Heart left ventricle (tissue), 16 donors: ENCODE data around the gene GATAD2B. TPM values are rescaled to one million over a fixed set of nuclear protein-coding genes. Genes with fewer than 3 reads are reported as not detected.

Source experiments
- ATAC-seq, 4 donors: fragments of 200-7000 bp; cut with Tn5 transposase; one replicate each; pipeline ENCODE4 v1.9.1; 2020 to 2022; ENCODE audit warnings: moderate library complexity in 4 of 4, mild to moderate bottlenecking in 3 of 4, moderate number of reproducible peaks in 1 of 4
- DNase-seq, 5 donors: peaks; one replicate each; pipeline ENCODE4 v3.0.0-alpha.2; 2020
- H3K27ac ChIP-seq, 12 donors: fragments of 200-600 bp; sonication (generic) in 4 of 12; one replicate each; pipeline versions ENCODE4 v1.5.0 to v1.8.0; 2016 to 2022; ENCODE audit warnings: mild to moderate bottlenecking in 2 of 12
- H3K27me3 ChIP-seq, 9 donors: fragments of 200-600 bp; sonication (generic) in 2 of 9; one replicate each; pipeline versions ENCODE4 v1.5.1 to v1.8.0; 2016 to 2022; ENCODE audit warnings: mild to moderate bottlenecking in 3 of 9
- H3K36me3 ChIP-seq, 9 donors: fragments of 200-600 bp; sonication (generic) in 2 of 9; one replicate each; pipeline versions ENCODE4 v1.5.0 to v1.8.0; 2018 to 2022; ENCODE audit warnings: mild to moderate bottlenecking in 2 of 9
- H3K4me1 ChIP-seq, 12 donors: fragments of 200-600 bp; sonication (generic) in 4 of 12; one replicate each; pipeline versions ENCODE4 v1.5.0 to v1.8.0; 2016 to 2022; ENCODE audit warnings: mild to moderate bottlenecking in 3 of 12
- H3K4me3 ChIP-seq, 12 donors: fragments of 200-600 bp; sonication (generic) in 4 of 12; one replicate each; pipeline versions ENCODE4 v1.5.0 to v1.8.0; 2017 to 2022; ENCODE audit warnings: mild to moderate bottlenecking in 9 of 12, moderate library complexity in 4 of 12
- H3K9me3 ChIP-seq, 12 donors: fragments of 200-600 bp; sonication (generic) in 4 of 12; one replicate each; pipeline versions ENCODE4 v1.5.0 to v1.8.0; 2016 to 2022; ENCODE audit warnings: mild to moderate bottlenecking in 1 of 12
- CTCF ChIP-seq, 12 donors: fragments of 200-600 bp; sonication (generic) in 4 of 12; IDR thresholded peaks; one replicate each; pipeline versions ENCODE4 v1.5.0 to v1.8.0; 2018 to 2022; ENCODE audit warnings: antibody characterized with exemption in 12 of 12, mild to moderate bottlenecking in 5 of 12
- POLR2A ChIP-seq, 2 donors: fragments of 450-650 bp; IDR thresholded peaks; one replicate each; pipeline ENCODE4 v1.6.1; 2017; ENCODE audit warnings: antibody characterized with exemption in 2 of 2, mild to moderate bottlenecking in 2 of 2, moderate library complexity in 2 of 2
- WGBS, 4 donors: extraction: QIAGEN DNeasy Blood & Tissue Kit in 2 of 4; methylation state at CpG; one replicate each; pipeline versions ENCODE4 v1.1.5 to v1.1.7; 2013 to 2018; 5-methylcytosine and 5-hydroxymethylcytosine counted together
- intact Hi-C, 10 donors: fragments of 100-400 bp; cut with DNase I; formaldehyde crosslinking; loops; one replicate each; pipeline versions ENCODE4 v1.11.1 to v1.14.2; 2022
- polyA plus RNA-seq, 2 donors: library from polyadenylated mRNA; stranded (reverse); fragments of 200-250 nt; gene quantifications; one replicate each; pipeline ENCODE4 v1.2.3, GENCODE V29; 2013
- total RNA-seq, 9 donors: library from RNA; depleted of rRNA in 2 of 9; stranded (reverse); fragments of >200 nt in 2 of 9; fragmentation: NEBNext Ultra II Directional in 3 of 9; extraction: Animal tissue kit (Norgen Biotek cat#: 25700) in 3 of 9; gene quantifications; one replicate each; pipeline versions ENCODE4 v1.1.0 to v1.2.4, GENCODE V29; 2016 to 2023
- donor health status: ischemic (EF 13 %, LVEDD 7.1; RV severe dilation, severe dysfunction).
- donor health status: healthy with polysubstance abuse.
- donor health status: DM: no; HTN: yes; CAD: no.
- donor health status: DM: no; HTN: no; CAD: no.
- donor health status: ischemic (EF 25% LVEDD 6.9; RV normal size, moderate dysfunction).
- donor health status: ischemic (EF 25% LVEDD 5.7; RV mildly dilated, moderate dysfunction).
- donor health status: healthy.
- donor health status: DM: yes; HTN: yes; CAD: no.
- donor health status: ischemic (EF 35%, LVEDD 5.7; RV mildly dilated, moderate dysfunction).
- donor health status: nonischemic (EF 11% LVEDD 7.7; RV severe dilation, severe dysfunction).
- donor health status: DM: yes; HTN: yes; CAD: no.
- donor health status: PGD.
- donor health status: ischemic (EF 29% LVEDD 5.4; RV normal size, mild dysfunction).
- donor health status: nonischemic (EF 23%, LVEDD 6.1; RV moderate dilation, normal function).

GATAD2B gene
- total and polyA plus RNA-seq, 11 donors, result 5.6 to 53.9 (median 34.5) TPM

- Histone ChIP-seq H3K4me3 (no peak overlapping the region), H3K27me3 (no peaks in the 10 kb centered on the region), H3K9me3 (no peaks in the 10 kb centered on the region), H3K36me3 (peaks cover 0 to 79% (median 77%) of the 10 kb centered on the region in 9 donors), H3K27ac (no peak overlapping the region), H3K4me1 (peaks cover under 1 to 29% (median 17%) of the 10 kb centered on the region in 12 donors)
- intact Hi-C loops, result loop anchor here in 1 of 10 donors (10.0 kb wide), 1 partner anchor 157 kb away; no protein-coding TSS in a partner anchor
- 71 to 100% (median 92%) methylated on average over 1 to 2 of the region's 2 CpGs for WGBS, 4 donors
- ATAC-seq (no peak), DNase-seq (no peak)
- TF ChIP-seq CTCF (IDR thresholded peaks at IDR 0.05) (no peak), POLR2A (IDR thresholded peaks at IDR 0.05) (no peak)
These were observed 29.0 kb upstream of the GATAD2B start for GRCh38 chr1:153951801-153952200.

GRCh38 chr1:153951183-153951582 lies 28.4 kb upstream of the GATAD2B start:
- WGBS, 4 donors, result 90 to 95% (median 92%) methylated on average over 11 of the region's 11 CpGs
- ATAC-seq (no peak), DNase-seq (no peak)
- no peaks in the 10 kb centered on the region for H3K9me3 ChIP-seq
- H3K4me3 ChIP-seq, result no peak overlapping the region
- no peak overlapping the region for H3K27ac ChIP-seq
- intact Hi-C loops, result loop anchor here in 1 of 10 donors (10.0 kb wide), 1 partner anchor 156 kb away; no protein-coding TSS in a partner anchor
- peaks cover 0 to 25% (median 13%) of the 10 kb centered on the region in 12 donors for H3K4me1 ChIP-seq
- H3K36me3 ChIP-seq, result peaks cover 0 to 79% (median 77%) of the 10 kb centered on the region in 9 donors
- TF ChIP-seq POLR2A (IDR thresholded peaks at IDR 0.05) (no peak), CTCF (IDR thresholded peaks at IDR 0.05) (no peak)
- H3K27me3 ChIP-seq, result no peaks in the 10 kb centered on the region

GRCh38 chr1:153946622-153947241 lies 24.0 kb upstream of the GATAD2B start, which contains the start of gene DENND4B:
Gene DENND4B (minus strand): TSS chr1:153946718. CDS start chr1:153944374, 2,344 bp downstream.
- 9 to 13% (median 9%) methylated on average over 21 to 28 of the region's 28 CpGs for WGBS, 4 donors
- Histone ChIP-seq H3K36me3 (peaks cover 0 to 70% (median 60%) of the 10 kb centered on the region in 9 donors), H3K4me3 (peak within 1 kb of the TSS; percentile 67 to 100 (median 92)), H3K4me1 (peaks cover 0 to 43% (median 29%) of the 10 kb centered on the region in 12 donors), H3K27ac (peak within 1 kb of the TSS; percentile 97 to 100 (median 100)), H3K9me3 (no peaks in the 10 kb centered on the region), H3K27me3 (no peaks in the 10 kb centered on the region)
- ATAC-seq (peak; percentile 53 to 81 (median 77)), DNase-seq (peak; percentile 85 to 94 (median 87))
- TF ChIP-seq CTCF (IDR thresholded peaks at IDR 0.05) (peak; percentile 82 to 99 (median 95)), POLR2A (IDR thresholded peaks at IDR 0.05) (no peak)
- intact Hi-C loops, result loop anchor here in 9 of 10 donors (1.0 to 10.0 kb wide), 10 partner anchors 12 to 269 kb away; partner anchors contain the start of genes GATAD2B (in 2 of the 9), CRTC2 (in 1 of the 9), JTB (in 1 of the 9) and NPR1 (in 1 of the 9)
